Retinal pigment epithelial cell (primary cell): Measurements from ENCODE around the gene ZSWIM7.
"Not testable (repeated sequence)": the region's sequence is repeated elsewhere in the genome, so short reads cannot be mapped to it uniquely, and the experiment has no call there.

Source experiments
- DNase-seq: peaks from one replicate; pipeline ENCODE4 v3.0.0-alpha.2; 2010; ENCODE audit warnings: low read depth
- H3K4me3 ChIP-seq: 2 replicates; pipeline ENCODE4 v1.5.1; 2011; ENCODE audit warnings: mild to moderate bottlenecking, low read length, control low read depth, moderate library complexity
- TF ChIP-seq, protein P1 (sequence below): conservative IDR thresholded peaks from 2 replicates; pipeline ENCODE4 v1.5.1; 2011; ENCODE audit warnings: low read depth, low read length, control low read depth, inconsistent platforms

Gene ZSWIM7

DNA sequence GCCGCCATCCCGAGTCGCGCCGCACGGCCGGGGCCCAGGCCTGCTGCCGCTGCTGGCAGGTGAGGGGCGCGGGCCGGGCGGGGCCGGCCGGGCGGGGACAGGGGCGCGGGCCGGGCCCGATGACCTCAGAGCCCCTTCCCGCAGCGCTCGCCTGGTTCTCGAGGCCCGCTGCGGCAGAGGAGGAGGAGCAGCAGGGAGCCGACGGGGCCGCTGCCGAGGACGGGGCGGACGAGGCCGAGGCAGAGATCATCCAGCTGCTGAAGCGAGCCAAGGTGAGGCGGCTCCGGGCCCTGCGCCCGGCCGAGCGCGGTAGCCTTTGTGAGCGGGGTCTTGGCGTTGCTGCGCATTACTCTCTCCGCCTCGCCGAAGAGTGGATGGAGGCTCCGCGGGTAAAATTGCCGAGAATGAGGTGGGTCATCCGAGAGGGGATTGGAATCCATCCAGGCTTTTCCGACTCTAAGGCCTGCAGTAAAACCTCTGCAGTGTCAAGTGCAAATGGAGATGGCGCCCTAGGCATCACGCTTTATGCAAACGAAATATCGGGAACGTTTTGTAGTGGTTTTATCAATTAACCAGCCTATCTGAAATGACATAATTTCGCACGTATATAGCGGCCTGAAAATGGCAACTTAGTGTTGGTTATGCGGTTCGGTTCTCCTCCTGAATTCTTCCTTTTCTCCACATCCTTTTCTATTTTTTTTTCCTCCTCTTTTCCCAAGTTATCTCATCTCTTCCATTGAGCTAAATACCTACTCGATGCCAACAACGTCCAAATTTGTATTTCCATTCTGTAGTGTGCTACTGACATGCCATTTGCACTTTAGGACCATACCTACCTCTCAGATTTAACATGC is 697 bp upstream of the ZSWIM7 start:
- TF ChIP-seq, protein P1, sequence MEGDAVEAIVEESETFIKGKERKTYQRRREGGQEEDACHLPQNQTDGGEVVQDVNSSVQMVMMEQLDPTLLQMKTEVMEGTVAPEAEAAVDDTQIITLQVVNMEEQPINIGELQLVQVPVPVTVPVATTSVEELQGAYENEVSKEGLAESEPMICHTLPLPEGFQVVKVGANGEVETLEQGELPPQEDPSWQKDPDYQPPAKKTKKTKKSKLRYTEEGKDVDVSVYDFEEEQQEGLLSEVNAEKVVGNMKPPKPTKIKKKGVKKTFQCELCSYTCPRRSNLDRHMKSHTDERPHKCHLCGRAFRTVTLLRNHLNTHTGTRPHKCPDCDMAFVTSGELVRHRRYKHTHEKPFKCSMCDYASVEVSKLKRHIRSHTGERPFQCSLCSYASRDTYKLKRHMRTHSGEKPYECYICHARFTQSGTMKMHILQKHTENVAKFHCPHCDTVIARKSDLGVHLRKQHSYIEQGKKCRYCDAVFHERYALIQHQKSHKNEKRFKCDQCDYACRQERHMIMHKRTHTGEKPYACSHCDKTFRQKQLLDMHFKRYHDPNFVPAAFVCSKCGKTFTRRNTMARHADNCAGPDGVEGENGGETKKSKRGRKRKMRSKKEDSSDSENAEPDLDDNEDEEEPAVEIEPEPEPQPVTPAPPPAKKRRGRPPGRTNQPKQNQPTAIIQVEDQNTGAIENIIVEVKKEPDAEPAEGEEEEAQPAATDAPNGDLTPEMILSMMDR = no peak
- peak overlapping the region; percentile 69 for H3K4me3 ChIP-seq
- no peak for DNase-seq

DNA sequence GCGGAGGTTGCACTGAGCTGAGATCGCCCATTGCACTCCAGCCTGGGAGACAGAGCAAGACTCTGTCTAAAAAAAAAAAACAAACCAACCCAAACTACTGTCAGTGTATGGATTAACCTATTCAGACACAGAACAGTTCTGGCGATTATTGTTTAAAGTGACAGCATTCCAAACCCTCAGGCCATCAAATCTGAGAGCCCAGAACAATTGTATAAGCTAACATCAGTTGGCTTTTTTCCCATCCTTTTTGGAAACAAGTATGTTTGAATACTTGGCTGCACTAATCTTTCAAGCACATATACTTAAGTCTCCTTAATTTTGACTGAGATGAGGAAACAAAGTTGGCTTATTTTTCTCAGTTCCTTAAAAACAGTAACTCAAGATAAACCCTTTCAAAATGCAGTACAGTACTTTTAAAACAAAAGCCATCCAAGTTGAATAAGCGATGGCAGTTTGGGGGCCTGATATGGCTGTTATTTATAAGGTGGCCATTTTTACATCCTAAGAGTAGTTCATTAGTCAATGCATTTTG is 1.4 kb downstream of the ZSWIM7 start:
- no peak for DNase-seq
- no peak overlapping the region for H3K4me3 ChIP-seq
- TF ChIP-seq, protein P1 = no peak

DNA sequence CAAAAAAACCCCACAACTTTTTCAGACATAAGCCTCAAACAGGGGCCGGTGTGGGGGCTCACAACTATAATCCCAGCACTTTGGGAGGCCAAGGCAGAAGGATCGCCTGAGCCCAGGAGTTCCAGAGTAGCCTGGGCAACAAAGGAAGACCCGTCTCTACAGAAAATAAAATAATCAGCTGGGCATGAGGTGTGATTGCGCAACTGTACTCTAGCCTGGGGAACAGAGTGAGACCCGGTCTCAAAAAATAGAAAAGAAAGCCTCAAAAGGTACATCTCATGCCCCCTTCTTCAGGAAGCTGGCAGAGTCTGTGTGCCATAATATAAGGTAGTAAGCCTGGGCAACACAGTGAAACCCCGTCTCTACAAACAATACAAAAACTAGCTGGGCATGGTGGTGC is 3.2 kb downstream of the ZSWIM7 start:
- H3K4me3 ChIP-seq = no peak overlapping the region
- no peak for DNase-seq
- TF ChIP-seq, protein P1 = no peak

DNA sequence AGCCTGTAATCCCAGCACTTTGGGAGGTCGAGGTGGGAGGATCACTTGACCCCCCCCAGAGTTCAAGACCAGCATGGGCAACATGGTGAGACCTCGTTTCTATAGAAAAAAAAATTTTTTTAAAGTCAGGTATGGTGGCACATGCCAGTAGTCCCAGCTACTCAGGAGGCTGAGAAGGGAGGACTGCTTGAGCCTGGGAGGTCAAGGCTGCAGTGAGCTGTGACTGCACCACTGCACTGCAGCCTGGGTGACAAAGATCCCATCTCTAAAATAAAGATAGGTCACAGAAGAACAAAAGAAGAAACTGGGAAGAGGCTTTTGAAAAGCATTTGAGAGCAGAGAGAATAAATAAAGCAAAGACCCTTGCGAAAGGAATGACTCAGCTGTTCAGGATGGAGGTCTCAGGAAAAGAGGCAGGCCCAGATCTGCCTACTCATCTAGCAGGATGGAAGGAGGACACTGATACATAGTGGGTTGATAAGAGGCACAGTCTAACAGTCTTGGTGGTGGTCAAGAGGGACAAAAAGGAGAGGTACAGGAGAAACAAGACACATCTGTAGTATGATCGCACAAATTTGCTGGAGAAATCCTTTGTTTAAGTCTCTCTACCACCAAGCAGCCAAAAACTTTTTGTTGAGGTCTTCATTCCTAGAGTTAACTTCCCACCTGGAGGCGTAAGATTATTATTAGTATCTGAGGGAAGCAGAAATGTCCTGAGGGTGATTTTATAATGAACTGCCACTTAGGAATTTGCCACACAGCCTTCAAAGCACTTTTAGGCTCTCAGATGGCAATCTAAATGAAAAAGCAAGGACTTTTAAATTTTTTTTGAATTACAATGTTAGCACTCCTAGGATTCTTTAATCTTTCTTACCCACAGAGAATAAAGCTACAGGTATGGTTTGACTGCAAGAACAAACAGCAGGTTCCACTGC is 17.6 kb downstream of the ZSWIM7 start:
- no peak overlapping the region for H3K4me3 ChIP-seq
- TF ChIP-seq, protein P1 = no peak
- DNase-seq = no peak

DNA sequence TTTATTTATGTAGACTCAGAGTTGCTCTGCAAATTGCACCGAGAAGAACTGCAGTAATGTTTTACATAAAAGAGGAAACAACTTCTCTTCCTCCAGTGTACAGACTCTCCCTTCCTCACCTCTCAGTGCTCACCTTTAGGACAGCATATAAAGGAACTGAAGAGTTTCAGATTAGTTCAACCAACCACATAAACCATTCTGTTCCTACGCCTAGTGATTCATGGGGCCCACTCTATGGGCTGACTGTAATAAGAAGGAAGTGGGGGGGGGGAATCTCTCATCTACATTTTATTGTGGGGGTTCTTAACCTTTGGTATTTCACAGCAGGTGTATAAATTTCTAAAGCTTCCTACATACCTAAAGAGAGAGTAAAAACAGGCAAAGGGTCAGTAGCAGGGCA is 18.3 kb downstream of the ZSWIM7 start:
- DNase-seq = no peak
- TF ChIP-seq, protein P1 = no peak
- H3K4me3 ChIP-seq = no peak overlapping the region

DNA sequence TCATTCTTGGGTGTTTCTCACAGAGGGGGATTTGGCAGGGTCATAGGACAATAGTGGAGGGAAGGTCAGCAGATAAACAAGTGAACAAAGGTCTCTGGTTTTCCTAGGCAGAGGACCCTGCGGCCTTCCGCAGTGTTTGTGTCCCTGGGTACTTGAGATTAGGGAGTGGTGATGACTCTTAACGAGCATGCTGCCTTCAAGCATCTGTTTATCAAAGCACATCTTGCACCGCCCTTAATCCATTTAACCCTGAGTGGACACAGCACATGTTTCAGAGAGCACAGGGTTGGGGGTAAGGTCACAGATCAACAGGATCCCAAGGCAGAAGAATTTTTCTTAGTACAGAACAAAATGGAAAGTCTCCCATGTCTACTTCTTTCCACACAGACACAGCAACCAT is 20.5 kb downstream of the ZSWIM7 start:
- not testable (repeated sequence) for H3K4me3 ChIP-seq, DNase-seq

DNA sequence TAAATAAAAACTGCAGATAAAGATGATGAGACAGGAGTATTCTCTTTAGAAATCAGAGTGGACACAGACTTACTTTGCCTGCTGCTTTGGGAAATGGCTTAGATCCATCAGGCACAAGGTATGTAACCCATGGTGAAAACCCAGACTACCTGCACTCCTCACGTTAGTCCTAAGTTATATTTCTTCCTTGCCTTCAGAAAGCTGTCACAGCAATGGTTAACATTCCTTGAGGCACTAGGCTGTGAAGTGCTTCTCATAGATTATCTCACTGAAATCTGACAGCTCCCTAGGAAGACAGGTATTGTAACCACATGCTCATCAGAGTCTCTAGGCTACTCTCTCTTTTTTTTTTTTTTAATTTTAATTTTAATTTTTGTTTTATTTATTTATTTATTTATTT is 20.9 kb downstream of the ZSWIM7 start:
- TF ChIP-seq, protein P1 = no peak
- H3K4me3 ChIP-seq = no peak overlapping the region
- DNase-seq = no peak
